Muscle of leg (tissue), 11 donors: ENCODE data around the gene SOHLH2. TPM values are rescaled to one million over a fixed set of nuclear protein-coding genes. Genes with fewer than 3 reads are reported as not detected.

ENCODE experiments used
- DNase-seq: peaks from one replicate; pipeline ENCODE4 v3.0.0; 2013
- H3K27ac ChIP-seq: one replicate; pipeline ENCODE4 v1.5.1; 2013; ENCODE audit warnings: mild to moderate bottlenecking, low read length, control low read depth
- H3K27me3 ChIP-seq: one replicate; pipeline ENCODE4 v1.6.1; 2013; ENCODE audit warnings: low read length; ENCODE audit not compliant: control insufficient read depth, insufficient read depth
- H3K36me3 ChIP-seq: one replicate; pipeline ENCODE4 v1.6.1; 2013; ENCODE audit warnings: low read length; ENCODE audit not compliant: control insufficient read depth, insufficient read depth
- H3K4me1 ChIP-seq: one replicate; pipeline ENCODE4 v1.6.1; 2013; ENCODE audit warnings: low read length; ENCODE audit not compliant: control insufficient read depth, insufficient read depth
- H3K4me3 ChIP-seq: one replicate; pipeline ENCODE4 v1.5.1; 2013; ENCODE audit warnings: low read length, control low read depth
- H3K9me3 ChIP-seq: replicated peaks from 2 replicates; pipeline ENCODE4 v1.6.1; 2013; ENCODE audit warnings: low read depth, low read length; ENCODE audit not compliant: control insufficient read depth
- WGBS: methylation state at CpG from one replicate; pipeline ENCODE4 v1.1.5; 2013; ENCODE audit warnings: missing lambda C conversion rate; ENCODE audit not compliant: insufficient coverage; 5-methylcytosine and 5-hydroxymethylcytosine counted together
- polyA plus RNA-seq, 8 donors: library from polyadenylated mRNA; unstranded; fragments of 120-200 nt; gene quantifications; one replicate each; pipeline versions ENCODE4 v1.2.1 to v1.2.3, GENCODE V29; 2013; ENCODE audit warnings: inconsistent platforms in 1 of 8, low replicate concordance in 1 of 8; ENCODE audit not compliant: insufficient read length in 8 of 8, insufficient read depth in 1 of 8
- total RNA-seq: library from RNA; stranded (reverse); fragments of 120-200 nt; gene quantifications from one replicate; pipeline ENCODE4 v1.2.4, GENCODE V29; 2013

Gene SOHLH2
- total and polyA plus RNA-seq, 9 donors = 3.3 to 7.4 (median 4.6) TPM

DNA sequence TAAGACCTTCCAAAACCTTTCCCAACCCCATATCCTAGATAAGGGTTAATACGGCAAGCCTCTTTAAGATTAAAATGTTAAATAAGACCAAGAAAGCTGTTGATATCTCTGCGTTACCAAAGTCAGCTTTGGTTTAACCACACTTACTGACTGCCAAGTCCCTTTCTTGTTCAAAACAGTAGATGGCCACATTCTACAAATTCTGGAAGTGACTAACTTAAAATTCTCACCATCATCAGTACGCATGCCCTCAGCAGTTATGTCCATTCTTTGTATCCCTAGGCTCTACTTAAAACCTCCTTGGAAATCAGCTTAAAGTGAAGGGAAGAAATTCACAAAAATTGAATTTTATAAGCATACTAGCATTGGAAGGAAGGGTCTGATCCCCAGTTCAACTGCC, 23.6 kb downstream of the SOHLH2 start:
- 67% methylated on average over 1 of the region's 3 CpGs for WGBS
- no peak for DNase-seq

DNA sequence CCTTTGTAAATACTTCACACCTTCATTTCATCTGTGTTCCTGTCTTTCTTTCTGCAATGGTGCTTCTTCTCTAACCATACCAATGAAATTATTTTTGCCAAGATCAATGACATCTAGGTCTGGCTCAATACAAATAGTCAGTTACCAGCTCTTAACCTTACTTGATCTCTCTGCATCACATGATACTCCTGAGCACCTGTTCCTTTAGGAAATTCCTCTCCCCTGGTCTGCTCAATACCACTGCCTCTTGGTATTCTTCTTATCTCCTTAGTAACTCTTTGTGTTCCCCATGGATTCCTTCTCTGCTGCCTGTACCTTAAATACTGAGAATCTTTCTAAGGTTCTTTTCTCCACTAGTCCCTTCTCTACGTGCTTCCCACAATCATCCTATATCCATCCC, 25.9 kb downstream of the SOHLH2 start:
- WGBS = 86% methylated on average over 1 of the region's 1 CpG
- Histone ChIP-seq H3K27me3 (no peaks in the 10 kb centered on the region), H3K4me3 (no peak overlapping the region), H3K36me3 (no peaks in the 10 kb centered on the region), H3K4me1 (peaks cover 8% of the 10 kb centered on the region), H3K27ac (peak overlapping the region; percentile 57), H3K9me3 (no peaks in the 10 kb centered on the region)
- DNase-seq = peak; percentile 35

More for the DNA sequence above, 23.6 kb downstream of the SOHLH2 start:
- Histone ChIP-seq H3K4me3 (no peak overlapping the region), H3K9me3 (no peaks in the 10 kb centered on the region), H3K27me3 (no peaks in the 10 kb centered on the region), H3K27ac (no peak overlapping the region), H3K4me1 (peaks cover 8% of the 10 kb centered on the region), H3K36me3 (no peaks in the 10 kb centered on the region)

GRCh38 chr13:36183901-36184300, 30.5 kb downstream of the SOHLH2 start:
- Histone ChIP-seq H3K4me3 (no peak overlapping the region), H3K4me1 (peaks cover 8% of the 10 kb centered on the region), H3K36me3 (no peaks in the 10 kb centered on the region), H3K27me3 (no peaks in the 10 kb centered on the region), H3K27ac (no peak overlapping the region), H3K9me3 (no peaks in the 10 kb centered on the region)
- DNase-seq = no peak

- no CpG with 5 or more reads among the region's 5 CpGs for WGBS
- no peak overlapping the region for H3K27ac ChIP-seq
Measured at GRCh38 chr13:36175621-36176020, 38.7 kb downstream of the SOHLH2 start.

GRCh38 chr13:36174923-36175322, 39.4 kb downstream of the SOHLH2 start:
- Histone ChIP-seq H3K9me3 (no peaks in the 10 kb centered on the region), H3K4me3 (no peak overlapping the region), H3K4me1 (no peaks in the 10 kb centered on the region), H3K27ac (no peak overlapping the region), H3K27me3 (no peaks in the 10 kb centered on the region), H3K36me3 (no peaks in the 10 kb centered on the region)
- DNase-seq = no peak
- WGBS = 61% methylated on average over 2 of the region's 7 CpGs

More at GRCh38 chr13:36175621-36176020, 38.7 kb downstream of the SOHLH2 start:
- Histone ChIP-seq H3K4me3 (no peak overlapping the region), H3K4me1 (no peaks in the 10 kb centered on the region), H3K9me3 (no peaks in the 10 kb centered on the region), H3K27me3 (no peaks in the 10 kb centered on the region), H3K36me3 (no peaks in the 10 kb centered on the region)
- DNase-seq = no peak

- H3K4me3 ChIP-seq = no peak overlapping the region
- no peaks in the 10 kb centered on the region for H3K9me3 ChIP-seq
- DNase-seq = no peak
- no peaks in the 10 kb centered on the region for H3K27me3 ChIP-seq
- no peaks in the 10 kb centered on the region for H3K4me1 ChIP-seq
- no peaks in the 10 kb centered on the region for H3K36me3 ChIP-seq
- 80% methylated on average over 1 of the region's 4 CpGs for WGBS
- H3K27ac ChIP-seq = no peak overlapping the region
Measured at GRCh38 chr13:36173571-36174322, 40.6 kb downstream of the SOHLH2 start.

DNA sequence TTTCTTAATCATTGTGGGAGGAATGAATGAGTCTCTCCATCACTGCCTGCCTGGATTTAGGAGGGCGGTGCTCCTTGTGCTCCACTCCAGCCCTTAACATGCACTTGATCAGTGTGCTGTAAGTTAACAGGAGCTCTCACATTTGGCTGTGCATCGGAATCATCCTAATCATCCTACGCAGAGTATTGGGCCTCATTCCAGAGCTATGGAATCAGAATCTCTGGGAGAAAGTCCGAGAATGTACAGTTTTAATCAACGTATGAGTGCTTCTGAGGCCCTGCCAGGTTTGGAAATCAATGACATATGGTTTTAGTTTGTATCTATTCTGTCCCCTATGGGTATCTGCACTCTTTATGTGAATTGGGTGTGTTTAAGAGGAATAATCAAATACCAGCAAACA, 48.3 kb downstream of the SOHLH2 start:
- 50% methylated on average over 2 of the region's 5 CpGs for WGBS
- DNase-seq = peak; percentile 92

DNA sequence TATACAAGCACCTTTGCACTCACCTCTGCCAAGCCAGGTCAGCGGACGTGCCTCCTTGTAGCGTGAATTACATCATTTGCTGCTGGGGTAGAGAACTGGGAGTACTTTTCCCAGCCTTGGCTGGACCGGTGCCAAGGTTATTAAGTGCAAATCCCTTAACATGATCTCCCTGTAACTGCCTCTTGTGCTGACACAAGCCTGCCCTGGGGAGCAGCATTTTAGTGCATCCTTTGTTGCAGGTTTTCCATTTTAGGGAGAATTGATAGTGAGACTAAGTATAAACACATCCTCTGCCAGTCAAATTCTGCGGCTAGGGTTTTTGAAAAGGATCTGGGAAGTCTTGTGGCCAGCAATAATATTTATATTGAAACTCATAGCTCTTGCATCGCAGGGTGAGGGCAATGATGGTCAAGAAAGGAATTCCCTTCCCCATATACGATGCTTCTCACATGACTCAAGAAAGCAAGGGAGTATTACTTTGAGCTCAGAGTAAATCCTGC, 50.5 kb downstream of the SOHLH2 start:
- Histone ChIP-seq H3K4me3 (no peak overlapping the region), H3K27ac (peak overlapping the region; percentile 38), H3K27me3 (no peaks in the 10 kb centered on the region), H3K4me1 (peaks cover 9% of the 10 kb centered on the region), H3K36me3 (no peaks in the 10 kb centered on the region), H3K9me3 (no peaks in the 10 kb centered on the region)
- DNase-seq = peak; percentile 78
- no CpG with 5 or more reads among the region's 7 CpGs for WGBS

More for the DNA sequence above, 48.3 kb downstream of the SOHLH2 start:
- peaks cover 9% of the 10 kb centered on the region for H3K4me1 ChIP-seq
- H3K36me3 ChIP-seq = no peaks in the 10 kb centered on the region
- no peaks in the 10 kb centered on the region for H3K9me3 ChIP-seq
- no peak overlapping the region for H3K27ac ChIP-seq
- H3K27me3 ChIP-seq = no peaks in the 10 kb centered on the region
- H3K4me3 ChIP-seq = no peak overlapping the region

DNA sequence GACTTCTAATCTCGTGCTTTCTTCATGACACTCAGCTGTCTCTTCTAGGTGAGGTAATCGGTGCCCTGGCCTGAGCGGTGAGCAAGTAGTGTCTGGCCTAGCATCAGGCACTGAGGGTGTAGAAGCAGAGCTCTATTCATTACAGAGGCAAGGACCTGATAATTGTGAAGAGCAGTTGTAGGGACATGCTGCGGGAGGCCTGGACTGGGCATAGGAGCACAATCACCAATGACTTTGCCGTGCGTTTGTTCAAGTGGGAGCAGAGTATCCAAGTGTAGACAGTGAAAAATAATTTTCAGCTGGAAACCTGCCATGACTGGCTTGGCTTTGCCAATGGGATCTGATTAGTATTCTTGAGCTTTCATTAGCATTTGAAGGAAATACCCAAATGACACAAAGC, 51.1 kb downstream of the SOHLH2 start:
- Histone ChIP-seq H3K9me3 (no peaks in the 10 kb centered on the region), H3K4me3 (no peak overlapping the region), H3K4me1 (peaks cover 9% of the 10 kb centered on the region), H3K27me3 (no peaks in the 10 kb centered on the region), H3K27ac (peak overlapping the region; percentile 38), H3K36me3 (no peaks in the 10 kb centered on the region)
- no peak for DNase-seq
- WGBS = 72% methylated on average over 5 of the region's 6 CpGs

DNA sequence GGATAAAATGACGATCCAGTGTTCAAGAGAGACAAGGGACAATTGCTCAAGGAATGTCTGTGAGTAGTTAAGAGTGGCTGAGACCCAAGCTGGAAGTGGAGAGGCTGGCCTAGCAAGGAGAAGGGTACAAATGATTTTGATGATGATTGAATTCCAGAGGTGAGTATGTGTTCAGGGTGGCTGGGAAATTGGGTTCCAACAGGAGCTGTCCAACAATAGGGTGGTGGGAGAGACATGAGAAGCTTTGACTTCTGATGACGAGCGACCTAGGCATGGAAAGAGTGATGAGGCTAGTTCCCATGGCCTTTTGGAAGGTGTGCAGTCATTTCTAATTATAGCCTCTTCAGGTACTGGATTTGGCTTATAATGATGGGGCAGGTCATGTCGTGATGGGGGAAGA, 54.1 kb downstream of the SOHLH2 start:
- WGBS = 81% methylated on average over 3 of the region's 4 CpGs
- DNase-seq = no peak
- no peaks in the 10 kb centered on the region for H3K27me3 ChIP-seq
- no peak overlapping the region for H3K4me3 ChIP-seq
- peaks cover 24% of the 10 kb centered on the region for H3K4me1 ChIP-seq
- no peaks in the 10 kb centered on the region for H3K36me3 ChIP-seq
- no peak overlapping the region for H3K27ac ChIP-seq
- no peaks in the 10 kb centered on the region for H3K9me3 ChIP-seq
